Germinal center (tissue), 1 donor: Measurements from ENCODE around the gene LRCOL1.
"Not testable (repeated sequence)": the region's sequence is repeated elsewhere in the genome, so short reads cannot be mapped to it uniquely, and the experiment has no call there.

ENCODE experiments used
- DNase-seq: peaks from one replicate; pipeline ENCODE4 v3.0.0; 2012; ENCODE audit warnings: mixed read lengths, low spot score

LRCOL1 gene

DNA sequence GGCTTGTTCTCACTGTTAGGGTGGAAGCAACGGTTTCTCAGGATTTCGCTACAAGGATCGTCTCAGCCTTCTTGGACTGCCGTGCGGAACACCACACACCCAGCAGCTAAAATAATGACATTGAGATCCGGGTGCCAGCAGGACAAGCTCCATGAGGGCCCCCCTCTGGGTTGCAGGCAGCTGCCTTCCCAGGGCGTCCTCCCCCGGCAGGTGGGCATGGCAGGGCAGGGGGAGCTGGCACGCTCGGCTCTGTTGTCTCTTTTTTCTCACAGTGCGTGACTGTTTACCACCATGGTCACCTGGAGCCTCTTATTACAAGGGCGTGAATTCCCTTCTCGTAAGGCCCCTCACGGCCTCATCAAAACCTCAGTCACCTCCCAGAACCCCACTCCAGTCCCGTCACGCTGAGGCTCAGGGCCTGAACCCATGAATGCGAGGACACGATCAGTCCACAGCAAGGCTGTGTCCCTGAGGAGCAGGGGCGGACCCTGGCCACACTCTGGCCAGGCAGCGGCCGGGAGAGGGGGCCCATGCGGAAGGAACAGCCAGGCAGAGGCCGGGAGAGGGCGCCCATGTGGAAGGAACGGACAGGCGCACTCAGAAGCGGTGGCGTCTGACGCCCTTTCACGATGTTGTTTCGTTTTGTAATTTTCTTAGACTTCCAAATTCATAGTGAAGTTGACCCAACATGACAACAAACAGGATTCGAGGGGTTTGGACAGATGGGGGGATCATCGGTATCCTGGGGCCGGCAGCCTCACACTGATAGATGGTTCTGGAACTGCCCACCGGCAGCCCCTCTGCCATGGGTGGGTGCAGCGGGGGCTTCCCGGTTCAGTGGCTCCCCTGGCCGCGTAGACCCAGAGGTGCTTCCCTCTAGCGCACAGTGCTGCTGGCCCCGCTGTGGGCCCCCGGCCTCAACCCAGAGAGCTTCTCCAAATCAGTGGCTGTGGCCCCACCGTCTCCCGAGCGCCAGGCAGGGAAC, 10.0 kb downstream of the LRCOL1 start:
- DNase-seq: no peak

DNA sequence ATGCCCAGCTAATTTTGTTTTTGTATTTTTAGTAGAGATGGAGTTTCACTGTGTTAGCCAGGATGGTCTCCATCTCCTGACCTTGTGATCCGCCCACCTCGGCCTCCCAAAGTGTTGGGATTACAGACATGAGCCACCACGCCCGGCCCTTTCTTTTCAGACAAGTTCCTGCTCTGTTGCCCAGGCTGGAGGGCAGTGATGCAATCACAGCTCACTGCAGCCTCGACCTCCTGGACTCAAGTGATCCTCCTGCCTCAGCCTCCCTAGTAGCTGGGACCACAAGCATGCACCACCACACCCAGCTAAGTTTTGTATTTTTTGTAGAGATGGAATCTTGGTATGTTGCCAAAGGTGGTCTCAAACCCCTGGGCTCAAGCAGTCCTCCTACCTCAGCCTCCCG, 10.9 kb downstream of the LRCOL1 start:
- DNase-seq: not testable (repeated sequence)

DNA sequence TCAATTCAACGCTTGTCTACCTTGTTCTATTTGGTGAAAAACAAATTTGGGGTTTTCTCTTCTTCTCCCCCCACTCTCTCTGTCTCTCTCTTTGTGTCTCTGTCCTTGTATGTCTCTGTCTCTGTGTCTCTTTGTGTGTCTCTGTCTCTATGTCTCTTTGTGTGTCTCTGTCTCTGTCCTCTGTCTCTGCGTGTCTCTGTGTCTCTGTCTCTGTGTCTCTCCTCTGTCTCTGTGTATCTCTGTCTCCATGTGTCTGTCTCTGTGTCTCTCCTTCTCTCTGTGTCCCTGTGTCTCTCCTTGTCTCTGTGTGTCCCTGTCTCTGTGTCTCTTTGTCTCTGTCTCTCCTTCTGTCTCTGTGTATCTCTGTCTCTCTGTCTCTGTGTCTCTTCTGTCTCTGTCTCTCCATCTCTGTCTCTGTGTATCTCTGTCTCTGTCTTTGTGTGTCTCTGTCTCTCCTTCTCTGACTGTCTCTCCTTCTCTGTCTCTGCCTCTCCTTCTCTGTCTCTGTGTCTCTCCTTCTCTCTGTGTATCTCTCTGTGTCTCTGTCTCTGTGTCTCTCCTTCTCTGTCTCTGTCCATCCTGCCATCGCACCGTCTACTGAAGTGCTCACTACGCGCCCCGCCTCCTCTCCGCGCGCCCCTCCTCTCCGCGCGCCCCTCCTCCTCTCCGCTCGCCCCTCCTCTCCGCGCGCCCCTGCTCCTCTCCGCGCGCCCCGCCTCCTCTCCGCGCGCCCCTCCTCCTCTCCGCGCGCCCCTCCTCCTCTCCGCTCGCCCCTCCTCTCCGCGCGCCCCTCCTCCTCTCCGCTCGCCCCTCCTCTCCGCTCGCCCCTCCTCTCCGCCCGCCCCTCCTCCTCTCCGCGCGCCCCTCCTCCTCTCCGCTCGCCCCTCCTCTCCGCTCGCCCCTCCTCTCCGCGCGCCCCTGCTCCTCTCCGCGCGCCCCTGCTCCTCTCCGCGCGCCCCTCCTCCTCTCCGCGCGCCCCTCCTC, 12.8 kb downstream of the LRCOL1 start:
- no peak for DNase-seq

DNA sequence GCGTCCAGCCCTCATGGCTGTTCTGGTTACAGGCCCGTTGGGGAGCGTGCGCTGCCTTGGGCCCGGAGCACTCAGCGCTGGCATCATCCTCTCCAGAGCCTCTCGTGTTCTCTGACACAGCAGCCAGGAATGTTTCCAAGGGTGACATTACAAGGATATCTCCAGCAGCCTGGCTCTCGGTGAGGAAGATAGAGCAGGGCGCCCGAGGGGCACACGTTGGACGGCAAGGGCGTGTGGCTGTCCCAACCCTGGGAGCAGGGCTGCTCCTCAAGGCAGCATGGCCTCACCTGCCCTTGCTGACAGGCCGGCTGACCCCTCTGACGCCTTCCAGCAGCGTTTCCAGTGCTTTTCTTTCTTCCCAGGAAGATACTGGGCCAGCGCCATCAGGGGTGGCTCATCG, 14.4 kb downstream of the LRCOL1 start:
- DNase-seq: no peak

DNA sequence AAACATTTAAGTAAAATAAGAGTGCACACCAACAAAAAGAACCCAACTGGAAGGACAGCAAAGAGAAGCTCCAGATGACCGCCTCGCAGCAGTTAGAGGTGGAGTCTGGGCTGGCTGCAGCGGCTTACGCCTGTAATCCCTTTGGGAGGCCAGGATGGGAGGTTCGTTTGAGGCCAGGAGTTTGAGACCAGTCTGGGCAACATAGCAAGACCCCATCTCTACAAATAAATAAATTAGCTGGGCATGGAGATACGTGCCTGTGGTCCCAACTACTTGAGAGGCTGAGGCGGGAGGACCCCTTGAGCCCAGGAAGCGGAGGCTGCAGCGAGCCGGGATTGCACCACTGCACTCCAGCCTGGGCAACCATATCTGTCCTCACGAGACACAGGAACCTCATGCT, 15.2 kb downstream of the LRCOL1 start:
- no peak for DNase-seq

DNA sequence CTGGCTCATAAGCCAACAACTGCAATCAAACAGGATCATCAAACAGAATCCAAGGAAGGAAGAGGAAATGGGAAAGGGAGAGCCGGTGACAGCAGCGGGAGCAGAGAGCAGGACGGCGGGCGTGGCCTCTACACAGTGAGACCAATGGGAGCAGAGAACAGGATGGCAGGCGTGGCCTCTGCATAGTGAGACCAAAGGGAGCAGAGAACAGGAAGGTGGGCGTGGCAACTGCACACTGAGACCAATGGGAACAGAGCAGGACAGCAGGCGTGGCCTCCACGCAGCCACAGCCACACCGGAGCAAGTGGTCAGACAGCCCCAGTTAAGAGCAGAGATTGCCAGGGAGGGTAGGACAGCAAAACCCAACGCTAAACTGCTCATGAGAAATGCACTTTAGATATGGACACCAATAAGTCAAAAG, 16.4 kb downstream of the LRCOL1 start:
- DNase-seq: peak; percentile 57

DNA sequence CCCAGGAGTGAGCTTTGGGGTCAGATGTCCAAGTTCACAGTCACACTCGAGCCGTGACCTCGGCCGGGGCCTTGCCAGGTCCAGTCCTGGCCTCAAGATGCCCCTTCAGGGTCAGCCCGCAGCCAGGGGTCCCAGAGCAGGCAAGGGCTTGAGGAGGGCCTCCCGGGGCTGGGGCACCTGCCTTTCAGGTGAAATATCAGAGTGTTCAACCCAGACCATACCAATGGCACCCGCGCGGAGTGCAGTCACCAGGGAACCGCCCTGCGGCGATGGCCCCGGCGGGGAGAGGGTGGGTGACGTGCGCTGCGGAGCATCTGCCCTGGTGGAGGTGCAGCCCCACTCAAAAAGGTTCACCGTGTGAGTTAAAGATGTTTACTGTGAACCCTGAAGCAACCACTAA, 16.9 kb downstream of the LRCOL1 start:
- no peak for DNase-seq

DNA sequence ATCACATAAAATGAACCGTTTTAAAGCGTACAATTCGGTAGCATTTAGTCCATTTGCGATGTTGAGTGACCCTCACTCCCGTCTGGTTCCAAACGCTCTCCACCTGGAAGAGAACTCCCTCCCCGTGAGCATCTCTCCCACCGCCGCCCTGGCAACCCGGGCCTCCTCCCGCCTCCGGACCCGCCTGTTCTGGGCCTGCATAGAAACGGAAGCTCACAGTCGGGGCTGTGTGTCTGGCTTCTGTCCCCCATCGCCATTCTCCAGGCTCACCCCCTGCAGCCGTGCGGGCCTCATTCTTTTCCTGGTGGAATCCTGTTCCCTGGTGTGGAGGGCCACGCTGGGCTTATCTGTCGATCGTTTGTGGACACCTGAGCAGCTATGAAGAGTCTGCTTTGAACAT, 17.3 kb downstream of the LRCOL1 start:
- no peak for DNase-seq

DNA sequence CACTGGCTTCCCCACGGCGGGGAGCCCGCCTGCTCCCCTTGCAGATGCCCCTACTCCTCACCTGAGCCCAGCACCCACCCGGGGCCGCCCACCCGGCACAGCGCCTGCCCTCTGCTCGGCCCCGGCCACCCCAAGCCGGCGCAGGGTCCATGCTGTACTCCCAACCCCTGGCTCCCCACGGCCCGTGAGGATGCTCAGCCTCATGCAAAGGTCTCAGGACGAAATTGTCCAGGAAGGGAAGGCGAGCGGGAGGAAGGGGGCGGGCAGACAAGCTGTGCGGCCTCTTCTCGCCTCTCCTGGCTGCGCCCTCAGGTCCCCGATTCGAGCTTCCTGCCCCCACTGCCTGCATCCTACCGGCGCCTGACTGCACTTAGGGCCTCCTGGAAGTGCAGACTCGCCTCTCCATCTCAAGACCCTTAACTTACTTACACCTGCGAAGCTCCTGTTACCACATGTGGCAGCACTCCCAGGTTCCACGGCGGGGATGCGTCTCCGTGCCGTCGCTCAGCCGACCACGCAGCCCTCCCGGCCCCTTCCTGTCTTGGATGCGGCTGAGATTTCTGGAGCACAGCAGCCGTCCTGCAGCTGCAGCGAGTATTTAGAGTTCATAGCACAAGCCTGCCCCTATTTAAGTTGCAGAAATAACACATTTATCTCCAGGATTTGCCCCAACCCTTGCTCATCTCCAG, 18.0 kb downstream of the LRCOL1 start:
- no peak for DNase-seq

DNA sequence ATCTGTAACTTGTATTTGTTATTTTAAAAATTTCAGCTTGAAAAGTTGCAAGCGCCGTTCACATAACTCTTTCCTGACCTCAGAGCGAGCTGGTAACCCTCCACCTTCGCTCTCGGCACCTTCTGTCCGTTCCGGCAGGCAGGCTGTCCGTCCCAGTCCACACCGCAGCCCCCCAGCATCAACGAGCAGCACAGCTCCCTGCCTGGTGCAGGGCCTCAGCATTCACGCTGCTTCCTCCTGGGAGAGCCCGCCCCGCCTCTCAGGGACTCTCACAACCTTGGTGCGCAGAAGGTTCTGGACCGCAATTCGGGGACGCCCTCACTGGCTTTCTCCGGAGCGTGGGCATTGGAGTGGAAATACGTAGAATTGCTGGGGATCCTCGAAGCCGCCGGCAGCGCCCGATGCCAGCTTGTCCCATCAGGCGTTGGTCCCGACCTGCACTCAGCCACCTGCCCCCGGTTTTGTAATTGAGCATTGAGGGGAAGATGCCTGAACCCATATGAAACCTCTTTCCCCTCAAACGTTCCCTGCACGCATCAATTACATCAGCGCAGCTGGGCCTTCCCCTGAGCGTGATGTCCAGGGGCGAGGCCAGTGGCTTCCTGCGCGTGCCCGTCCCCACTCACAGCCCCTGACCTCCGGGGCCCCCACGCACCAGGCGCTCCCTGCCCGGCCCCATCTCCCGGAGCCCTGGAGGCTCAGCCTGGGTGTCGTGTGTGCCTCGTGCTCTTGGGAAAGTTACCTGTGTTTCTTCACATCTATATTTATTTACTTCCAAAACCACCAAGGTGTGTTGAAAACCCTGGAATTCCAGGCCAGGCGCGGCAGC, 19.1 kb downstream of the LRCOL1 start:
- no peak for DNase-seq

DNA sequence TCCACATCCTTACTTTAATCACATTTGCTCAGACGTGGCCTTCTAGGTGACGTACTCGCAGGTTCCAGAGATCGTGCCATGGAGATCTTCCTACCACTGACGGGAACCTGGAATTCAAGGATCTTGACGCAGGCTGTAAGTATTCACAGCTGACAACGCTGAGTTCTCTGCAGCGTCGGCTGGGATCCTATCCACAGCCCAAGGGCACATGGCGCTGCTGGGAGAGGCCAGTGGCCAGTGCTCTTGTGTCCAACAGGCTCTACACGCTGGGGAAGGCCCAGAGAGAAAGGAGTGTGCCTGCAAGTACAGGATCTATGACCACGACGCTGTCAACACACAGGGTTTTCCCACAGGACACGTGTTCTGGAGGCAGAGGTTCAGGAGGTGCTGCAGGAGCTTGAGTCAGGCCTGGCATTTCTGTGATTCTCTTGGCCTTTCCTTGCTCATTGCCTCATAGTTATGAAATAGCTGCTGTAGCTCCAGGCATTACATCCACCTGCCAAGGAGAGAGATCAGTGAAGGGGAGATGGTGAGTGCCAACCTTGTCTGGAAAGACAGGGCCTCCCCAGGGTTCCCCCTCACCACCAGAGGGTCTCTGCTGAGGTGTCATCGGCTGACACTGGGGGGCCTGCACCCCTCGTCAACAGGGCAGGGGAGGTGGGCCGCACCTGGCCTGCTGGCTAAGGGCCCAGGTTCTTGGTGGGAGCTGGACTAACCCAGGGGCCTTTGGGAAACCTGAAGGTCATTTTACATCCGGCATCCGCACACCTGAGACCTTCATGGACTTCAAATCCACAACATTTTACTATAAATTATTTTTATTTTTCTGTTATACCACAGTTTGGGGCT, 21.3 kb downstream of the LRCOL1 start:
- DNase-seq: no peak

DNA sequence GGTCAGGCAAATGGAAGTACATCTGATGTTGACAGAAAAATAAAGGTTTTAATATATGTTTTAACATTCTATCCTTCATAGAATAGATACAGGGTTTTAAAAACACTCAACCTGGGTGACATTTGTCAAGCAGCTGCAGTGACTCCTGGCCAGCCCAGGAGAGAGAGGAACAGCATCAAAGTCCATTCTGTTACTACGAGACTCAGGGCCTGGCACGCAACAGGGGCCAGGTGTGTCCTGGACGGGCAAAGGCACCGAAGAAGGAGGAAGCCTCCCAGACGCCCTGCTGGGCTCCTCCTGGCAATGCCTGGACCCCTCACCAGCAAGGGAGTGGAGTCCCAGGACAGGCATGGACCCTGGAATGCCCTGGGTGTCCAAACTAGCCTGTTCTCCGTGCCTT, 22.1 kb downstream of the LRCOL1 start:
- no peak for DNase-seq

DNA sequence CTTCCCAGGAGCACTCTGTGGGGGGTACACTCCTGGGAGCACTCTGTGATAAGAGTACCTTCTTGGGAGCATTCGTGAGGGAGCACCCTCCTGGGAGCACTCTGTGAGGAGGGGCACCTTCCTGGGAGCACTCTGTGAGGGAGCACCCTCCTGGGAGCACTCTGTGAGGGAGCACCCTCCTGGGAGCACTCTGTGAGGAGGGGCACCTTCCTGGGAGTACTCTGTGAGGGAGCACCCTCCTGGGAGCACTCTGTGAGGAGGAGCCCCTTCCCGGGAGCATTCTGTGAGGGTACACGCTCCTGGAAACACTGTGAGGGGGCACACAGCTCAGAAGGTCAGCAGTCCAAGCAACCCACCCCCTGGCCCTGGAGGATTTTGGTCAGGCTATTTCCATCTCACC, 22.6 kb downstream of the LRCOL1 start:
- no peak for DNase-seq

DNA sequence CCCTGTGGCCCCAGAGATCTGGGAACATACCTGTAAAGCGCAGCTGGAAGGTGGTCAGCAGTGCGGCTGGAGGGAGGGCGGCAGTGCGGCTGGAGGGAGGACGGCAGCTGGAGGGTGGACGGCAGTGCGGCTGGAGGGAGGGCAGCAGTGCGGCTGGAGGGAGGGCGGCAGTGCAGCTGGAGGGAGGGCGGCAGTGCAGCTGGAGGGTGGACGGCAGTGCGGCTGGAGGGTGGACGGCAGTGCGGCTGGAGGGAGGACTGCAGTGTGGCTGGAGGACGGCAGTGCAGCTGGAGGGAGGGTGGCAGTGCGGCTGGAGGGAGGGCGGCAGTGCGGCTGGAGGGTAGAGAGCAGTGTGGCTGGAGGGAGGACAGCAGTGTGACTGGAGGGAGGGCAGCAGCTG, 23.5 kb downstream of the LRCOL1 start:
- no peak for DNase-seq

DNA sequence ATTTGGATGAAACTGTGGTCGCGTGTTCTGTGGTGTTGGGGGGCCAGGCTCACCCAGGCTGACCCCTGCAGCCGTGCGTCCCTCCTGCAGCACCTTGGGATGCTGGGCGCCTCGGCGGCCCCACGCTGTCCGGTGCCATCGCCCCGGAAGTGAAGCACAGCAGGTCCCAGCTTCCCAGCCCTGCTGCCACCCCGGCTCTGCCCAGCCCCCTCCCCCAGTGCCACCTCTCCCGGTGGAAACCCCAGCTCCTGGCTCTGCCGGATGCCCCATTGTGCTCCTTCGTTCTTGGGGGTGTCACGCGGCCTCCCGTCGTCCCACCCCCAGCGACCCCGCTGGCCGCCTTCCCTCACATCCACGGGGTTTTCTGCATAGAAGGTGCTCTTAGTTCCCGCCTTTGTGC, 25.2 kb downstream of the LRCOL1 start:
- DNase-seq: no peak

DNA sequence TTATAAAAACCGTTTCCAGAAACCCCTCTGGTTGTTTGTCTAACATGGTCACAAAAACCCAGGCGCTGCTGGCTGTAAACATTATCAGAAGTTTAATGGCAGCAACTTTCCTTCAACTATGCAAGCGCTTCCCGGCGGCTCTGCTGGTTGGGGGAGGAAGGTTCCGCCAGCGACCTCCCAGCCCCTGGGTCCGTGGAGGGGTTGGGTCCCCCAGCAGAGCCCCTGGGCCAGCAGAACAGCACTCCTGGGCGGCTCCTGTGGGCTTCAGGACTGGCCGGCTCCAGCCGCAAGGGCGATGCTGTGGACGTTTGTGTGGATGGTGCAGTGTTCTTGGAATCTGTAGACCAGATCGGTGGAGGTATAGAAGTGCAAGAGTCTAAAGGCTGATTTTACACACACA, 26.0 kb downstream of the LRCOL1 start:
- DNase-seq: no peak

DNA sequence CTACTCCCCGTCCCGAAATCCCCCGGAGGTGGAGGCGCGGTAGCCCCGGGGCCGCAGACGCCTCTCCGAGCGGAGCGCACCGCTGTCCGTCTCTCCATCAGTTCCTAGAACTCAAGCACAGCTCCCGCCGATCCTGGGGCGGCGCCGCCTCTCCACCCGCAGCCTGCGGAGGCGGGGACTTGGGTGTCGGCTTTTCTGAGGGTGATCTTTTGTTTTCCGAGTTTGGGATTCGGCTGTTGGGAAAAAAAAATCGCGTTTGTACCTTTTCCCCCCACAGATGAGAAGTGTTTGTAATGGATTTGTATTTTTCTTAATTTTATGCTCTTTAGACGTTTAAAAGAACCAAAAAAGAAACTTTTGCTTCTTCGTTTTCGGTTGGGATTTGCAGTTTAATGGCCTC, 26.6 kb downstream of the LRCOL1 start:
- no peak for DNase-seq

DNA sequence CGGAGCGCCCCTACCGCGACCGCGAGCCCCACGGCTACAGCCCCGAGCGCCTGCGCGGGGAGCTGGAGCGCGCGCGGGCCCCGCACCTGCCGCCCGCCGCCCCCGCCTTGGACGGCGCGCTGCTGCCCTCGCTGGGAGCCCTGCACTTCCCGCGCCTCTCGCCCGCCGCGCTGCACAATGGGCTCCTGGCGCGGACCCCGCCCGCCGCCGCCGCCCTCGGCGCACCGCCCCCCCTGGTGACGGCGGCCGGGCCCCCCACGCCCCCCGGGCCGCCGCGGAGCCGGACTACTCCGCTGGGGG, 27.0 kb downstream of the LRCOL1 start:
- no peak for DNase-seq

DNA sequence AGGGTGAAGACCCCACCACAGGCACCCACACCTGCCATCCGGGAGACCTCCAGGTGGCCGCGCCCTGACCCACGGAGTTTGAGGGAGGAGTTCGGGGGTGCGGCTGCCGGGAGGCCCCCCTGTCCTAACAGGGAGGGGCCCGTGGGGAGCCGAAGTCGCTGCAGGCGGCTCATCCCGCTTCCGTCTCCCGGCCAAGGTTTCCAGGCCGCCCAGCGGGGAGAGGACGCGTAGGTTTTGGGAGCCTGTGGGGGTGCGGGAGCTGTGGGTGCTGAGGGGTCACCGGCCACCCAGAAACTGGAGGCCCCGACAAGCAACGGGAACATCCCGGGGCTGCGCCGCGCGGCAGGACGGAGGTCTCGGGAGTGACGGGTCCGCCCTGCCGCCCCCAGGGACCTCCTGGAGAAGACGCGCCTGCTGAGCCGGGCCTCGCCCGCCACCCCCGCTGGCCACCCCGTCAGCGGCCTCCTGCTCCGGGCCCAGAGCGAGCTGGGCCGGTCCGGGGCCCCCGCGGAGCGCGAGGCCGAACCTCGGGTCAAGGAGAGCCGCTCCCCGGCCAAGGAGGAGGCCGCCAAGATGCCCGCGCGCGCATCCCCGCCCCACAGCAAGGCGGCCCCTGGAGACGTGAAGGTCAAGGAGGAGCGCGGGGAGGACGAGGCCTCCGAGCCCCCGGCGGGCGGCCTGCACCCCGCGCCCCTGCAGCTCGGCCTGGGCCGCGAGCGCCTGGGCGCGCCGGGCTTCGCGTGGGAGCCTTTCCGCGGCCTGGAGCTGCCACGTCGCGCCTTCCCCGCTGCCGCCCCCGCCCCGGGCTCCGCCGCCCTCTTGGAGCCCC, 27.6 kb downstream of the LRCOL1 start:
- no peak for DNase-seq

DNA sequence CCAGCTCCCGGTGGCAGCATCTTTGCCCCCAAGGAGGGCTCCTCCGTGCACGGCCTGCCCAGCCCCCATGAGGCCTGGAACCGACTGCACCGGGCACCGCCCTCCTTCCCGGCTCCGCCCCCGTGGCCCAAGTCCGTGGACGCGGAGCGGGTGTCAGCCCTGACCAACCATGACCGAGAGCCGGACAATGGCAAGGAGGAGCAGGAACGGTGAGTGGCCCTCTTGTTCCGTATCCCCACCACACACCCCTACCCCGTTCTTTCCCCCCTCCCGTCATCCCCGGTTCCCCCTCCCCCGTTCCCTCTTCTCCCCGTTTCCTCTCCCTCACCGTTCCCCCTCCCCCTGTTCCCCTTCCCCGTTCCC, 28.3 kb downstream of the LRCOL1 start:
- DNase-seq: no peak
